Vagina (tissue), 2 donors: ENCODE measurements around the gene RPS6KA5. TPM values are rescaled to one million over a fixed set of nuclear protein-coding genes. Genes with fewer than 3 reads are reported as not detected.

Experiments used
- DNase-seq, 2 donors: peaks; one replicate each; pipeline ENCODE4 v3.0.0-alpha.2; 2017; ENCODE audit errors: extremely low spot score in 2 of 2
- H3K27ac ChIP-seq: fragments of 200-600 bp; sonication (generic); one replicate; pipeline ENCODE4 v1.5.1; 2019
- H3K27me3 ChIP-seq: fragments of 200-600 bp; sonication (generic); one replicate; pipeline ENCODE4 v1.5.1; 2019
- H3K36me3 ChIP-seq, 2 donors: fragments of 200-600 bp; sonication (generic); one replicate each; pipeline ENCODE4 v1.5.1; 2017 to 2019
- H3K4me1 ChIP-seq: fragments of 200-600 bp; sonication (generic); one replicate; pipeline ENCODE4 v1.5.1; 2019
- H3K4me3 ChIP-seq, 2 donors: fragments of 200-600 bp; sonication (generic); 1 replicate in 1 of 2; 2 replicates in 1 of 2; pipeline ENCODE4 v1.5.1; 2016 to 2019
- H3K9me3 ChIP-seq: fragments of 200-600 bp; sonication (generic); one replicate; pipeline ENCODE4 v1.5.1; 2019
- POLR2A ChIP-seq, 2 donors: fragments of 450-650 bp; IDR thresholded peaks; one replicate each; pipeline ENCODE4 v1.6.1; 2017; ENCODE audit warnings: antibody characterized with exemption in 2 of 2, mild to moderate bottlenecking in 2 of 2, moderate library complexity in 2 of 2
- POLR2AphosphoS5 ChIP-seq, 2 donors: sonication (generic); formaldehyde crosslinking; IDR thresholded peaks; one replicate each; pipeline ENCODE4 v1.9.0; 2017; ENCODE audit warnings: antibody characterized with exemption in 2 of 2, mild to moderate bottlenecking in 2 of 2, low read depth in 1 of 2; ENCODE audit not compliant: insufficient read depth in 1 of 2
- intact Hi-C: fragments of 100-400 bp; cut with DNase I; formaldehyde crosslinking; loops from one replicate; pipeline ENCODE4 v1.15.1; 2023
- total RNA-seq: library from RNA; depleted of rRNA; stranded (reverse); fragments of >200 nt; gene quantifications from one replicate; pipeline ENCODE4 v1.2.3, GENCODE V29; 2016
- TF ChIP-seq, protein P1 (sequence below), 3 experiments: fragments of 450-650 bp in 2 of 3; fragments of 200-600 bp in 1 of 3; sonication (generic) in 1 of 3; IDR thresholded peaks; one replicate each; pipeline ENCODE4 v1.5.1; 2017 to 2019; ENCODE audit warnings: antibody characterized with exemption in 3 of 3, mild to moderate bottlenecking in 2 of 3, moderate library complexity in 2 of 3

Gene RPS6KA5
- total RNA-seq, 1 donor from 2014 or later, result 5.2 TPM

DNA sequence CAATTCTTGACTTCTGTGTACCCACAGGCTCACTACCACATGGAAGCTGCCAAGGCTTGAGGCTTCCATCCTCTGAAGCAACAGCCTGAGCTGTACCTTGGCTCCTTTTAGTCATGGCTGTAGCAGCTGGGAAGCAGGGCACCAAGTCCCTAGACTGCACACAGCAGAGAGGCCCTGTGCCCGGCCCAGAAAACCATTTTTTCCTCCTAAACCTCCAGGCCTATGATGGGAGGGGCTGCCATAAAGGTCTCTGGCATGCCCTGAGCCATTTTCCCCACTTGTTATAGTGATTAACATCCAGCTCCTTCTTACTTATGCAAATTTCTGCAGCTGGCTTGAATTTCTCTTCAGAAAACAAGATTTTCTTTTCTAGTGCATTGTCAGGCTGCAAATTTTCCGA is 121.8 kb downstream of the RPS6KA5 start:
- Histone ChIP-seq H3K9me3 (no peaks in the 10 kb centered on the region), H3K36me3 (no peaks in the 10 kb centered on the region), H3K4me3 (no peak overlapping the region), H3K27me3 (no peaks in the 10 kb centered on the region), H3K27ac (no peak overlapping the region), H3K4me1 (no peaks in the 10 kb centered on the region)
- intact Hi-C loops, result no loop called here
- TF ChIP-seq, protein P1, sequence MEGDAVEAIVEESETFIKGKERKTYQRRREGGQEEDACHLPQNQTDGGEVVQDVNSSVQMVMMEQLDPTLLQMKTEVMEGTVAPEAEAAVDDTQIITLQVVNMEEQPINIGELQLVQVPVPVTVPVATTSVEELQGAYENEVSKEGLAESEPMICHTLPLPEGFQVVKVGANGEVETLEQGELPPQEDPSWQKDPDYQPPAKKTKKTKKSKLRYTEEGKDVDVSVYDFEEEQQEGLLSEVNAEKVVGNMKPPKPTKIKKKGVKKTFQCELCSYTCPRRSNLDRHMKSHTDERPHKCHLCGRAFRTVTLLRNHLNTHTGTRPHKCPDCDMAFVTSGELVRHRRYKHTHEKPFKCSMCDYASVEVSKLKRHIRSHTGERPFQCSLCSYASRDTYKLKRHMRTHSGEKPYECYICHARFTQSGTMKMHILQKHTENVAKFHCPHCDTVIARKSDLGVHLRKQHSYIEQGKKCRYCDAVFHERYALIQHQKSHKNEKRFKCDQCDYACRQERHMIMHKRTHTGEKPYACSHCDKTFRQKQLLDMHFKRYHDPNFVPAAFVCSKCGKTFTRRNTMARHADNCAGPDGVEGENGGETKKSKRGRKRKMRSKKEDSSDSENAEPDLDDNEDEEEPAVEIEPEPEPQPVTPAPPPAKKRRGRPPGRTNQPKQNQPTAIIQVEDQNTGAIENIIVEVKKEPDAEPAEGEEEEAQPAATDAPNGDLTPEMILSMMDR (IDR thresholded peaks at IDR 0.05), result no peak
- TF ChIP-seq POLR2AphosphoS5 (IDR thresholded peaks at IDR 0.05; ENCODE audit: insufficient read depth in 1 of 2, low read depth in 1 of 2) (no peak), POLR2A (IDR thresholded peaks at IDR 0.05) (no peak)
- DNase-seq, result no peak

DNA sequence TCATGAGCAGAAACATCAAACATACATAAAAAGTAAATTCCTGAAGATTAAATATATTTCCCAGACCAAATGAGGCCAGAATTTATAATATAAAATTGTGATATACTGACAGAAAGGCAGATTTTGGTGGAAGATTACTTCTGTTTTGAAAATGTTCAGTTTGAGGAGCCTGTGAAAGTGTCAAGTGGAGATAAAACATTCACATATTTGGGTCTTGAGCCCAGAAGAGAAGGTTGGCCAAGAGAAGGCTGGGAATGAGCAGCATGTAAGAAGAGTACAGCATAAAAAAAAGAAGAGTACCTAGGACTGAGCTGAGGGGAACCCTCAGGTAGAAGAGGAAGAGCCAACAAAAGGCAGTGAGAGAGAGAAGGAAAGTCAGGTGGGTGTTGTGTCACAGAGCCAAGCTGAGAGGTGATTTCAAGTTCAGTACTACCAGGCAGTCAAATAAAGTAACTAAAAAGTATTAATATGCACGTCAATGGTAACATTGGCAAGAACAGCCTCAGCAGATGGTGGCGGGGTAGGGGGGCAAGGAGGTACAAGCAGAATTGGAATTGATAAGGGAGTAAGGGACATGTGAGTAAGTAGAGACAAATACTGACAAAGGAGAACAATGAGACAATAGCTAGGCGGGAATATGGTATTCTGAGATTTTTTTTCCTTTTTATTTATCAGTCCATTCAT is 123.5 kb downstream of the RPS6KA5 start:
- H3K36me3 ChIP-seq, result no peaks in the 10 kb centered on the region
- H3K27me3 ChIP-seq, result no peaks in the 10 kb centered on the region
- no peak for DNase-seq
- H3K4me1 ChIP-seq, result no peaks in the 10 kb centered on the region
- H3K27ac ChIP-seq, result no peak overlapping the region
- TF ChIP-seq POLR2A (IDR thresholded peaks at IDR 0.05) (no peak), POLR2AphosphoS5 (IDR thresholded peaks at IDR 0.05; ENCODE audit: insufficient read depth in 1 of 2, low read depth in 1 of 2) (no peak)
- TF ChIP-seq, protein P1 (IDR thresholded peaks at IDR 0.05), result no peak
- intact Hi-C loops, result no loop called here
- H3K9me3 ChIP-seq, result no peaks in the 10 kb centered on the region
- no peak overlapping the region for H3K4me3 ChIP-seq

DNA sequence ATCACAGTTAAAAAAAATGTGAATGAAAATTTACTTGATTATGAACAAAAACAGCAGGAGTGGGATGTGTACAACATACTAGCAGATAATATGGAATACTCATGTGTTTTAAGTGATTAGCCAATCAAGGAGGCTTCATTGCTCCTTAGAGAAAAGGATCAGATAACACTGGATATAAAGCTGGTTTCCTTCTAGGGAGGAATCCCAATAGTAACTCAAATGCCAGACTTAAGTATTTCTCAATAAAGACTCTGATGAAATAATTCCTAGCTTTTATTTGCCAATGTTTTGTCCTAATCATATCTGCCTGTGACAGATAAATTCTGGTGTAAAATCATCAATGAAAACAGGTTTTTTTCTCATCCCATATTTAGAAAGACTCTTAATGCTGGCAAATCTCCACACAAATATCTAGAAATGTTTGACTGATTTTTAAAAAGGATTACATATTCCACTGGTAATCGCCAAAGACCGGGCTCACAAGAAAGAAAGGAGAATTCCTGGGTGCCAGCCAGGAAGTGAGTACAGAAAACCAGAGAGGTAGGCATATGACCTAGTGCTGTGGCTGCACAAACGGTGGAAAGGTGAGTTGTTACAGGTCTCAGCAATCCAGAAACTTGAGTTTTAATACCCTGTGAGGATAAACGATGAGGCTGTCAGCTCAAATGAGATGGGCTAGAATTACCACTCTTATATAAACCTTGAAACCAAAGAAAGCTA is 135.7 kb downstream of the RPS6KA5 start:
- H3K4me3 ChIP-seq, result no peak overlapping the region
- TF ChIP-seq POLR2A (IDR thresholded peaks at IDR 0.05) (no peak), POLR2AphosphoS5 (IDR thresholded peaks at IDR 0.05; ENCODE audit: insufficient read depth in 1 of 2, low read depth in 1 of 2) (no peak)
- TF ChIP-seq, protein P1 (IDR thresholded peaks at IDR 0.05), result no peak
- DNase-seq, result no peak
- no peak overlapping the region for H3K27ac ChIP-seq
- no peaks in the 10 kb centered on the region for H3K9me3 ChIP-seq
- H3K27me3 ChIP-seq, result no peaks in the 10 kb centered on the region
- intact Hi-C loops, result no loop called here
- no peaks in the 10 kb centered on the region for H3K4me1 ChIP-seq
- H3K36me3 ChIP-seq, result no peaks in the 10 kb centered on the region

DNA sequence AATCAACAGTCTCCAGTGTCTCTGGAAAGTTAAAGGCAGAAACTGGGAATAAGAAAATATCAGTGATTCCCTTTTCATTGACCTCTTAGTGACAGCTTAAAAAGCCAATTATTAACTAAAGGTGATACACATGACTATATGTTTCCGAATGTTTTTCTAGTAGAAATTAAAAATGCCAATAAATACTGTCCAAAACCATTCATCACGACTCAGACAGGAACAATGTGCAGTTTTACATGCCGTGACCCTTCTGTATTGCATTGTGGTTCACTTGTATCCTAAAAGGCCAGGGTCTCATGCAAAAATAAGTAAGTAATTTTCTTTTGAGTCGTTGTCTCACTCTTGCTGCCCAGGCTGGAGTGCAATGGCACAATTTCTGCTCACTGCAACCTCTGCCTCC is 138.3 kb downstream of the RPS6KA5 start:
- Histone ChIP-seq H3K27ac (no peak overlapping the region), H3K4me1 (no peaks in the 10 kb centered on the region), H3K27me3 (no peaks in the 10 kb centered on the region), H3K4me3 (no peak overlapping the region), H3K36me3 (peaks cover 0 to 6% of the 10 kb centered on the region in 2 donors), H3K9me3 (no peaks in the 10 kb centered on the region)
- no peak for DNase-seq
- TF ChIP-seq, protein P1 (IDR thresholded peaks at IDR 0.05), result no peak
- TF ChIP-seq POLR2AphosphoS5 (IDR thresholded peaks at IDR 0.05; ENCODE audit: insufficient read depth in 1 of 2, low read depth in 1 of 2), result no peak
- TF ChIP-seq POLR2A (IDR thresholded peaks at IDR 0.05), result no peak
- intact Hi-C loops, result no loop called here

DNA sequence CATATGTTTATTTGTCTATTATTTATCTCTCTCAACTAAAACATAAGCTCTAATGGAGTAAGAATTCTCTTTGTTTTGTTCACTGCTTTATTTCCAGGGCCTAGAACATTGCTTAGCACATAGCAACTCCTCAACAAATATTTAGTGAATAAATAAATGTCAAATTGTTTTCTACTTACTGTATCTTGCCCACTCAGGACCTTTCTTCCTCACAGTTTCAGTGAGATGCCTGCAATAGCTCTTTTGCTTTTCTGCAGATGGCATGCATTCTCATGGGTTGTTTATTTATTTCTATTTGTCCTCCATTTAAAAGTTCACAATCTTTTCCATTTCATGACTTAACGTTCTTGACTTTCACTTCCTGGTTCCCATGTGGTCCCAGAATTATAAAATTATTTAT is 149.3 kb downstream of the RPS6KA5 start:
- intact Hi-C loops, result no loop called here
- no peak for TF ChIP-seq POLR2AphosphoS5 (IDR thresholded peaks at IDR 0.05; ENCODE audit: insufficient read depth in 1 of 2, low read depth in 1 of 2)
- TF ChIP-seq, protein P1 (IDR thresholded peaks at IDR 0.05), result no peak
- no peak for TF ChIP-seq POLR2A (IDR thresholded peaks at IDR 0.05)
- H3K27me3 ChIP-seq, result no peaks in the 10 kb centered on the region
- H3K4me1 ChIP-seq, result no peaks in the 10 kb centered on the region
- no peak for DNase-seq
- H3K4me3 ChIP-seq, result no peak overlapping the region
- no peak overlapping the region for H3K27ac ChIP-seq
- H3K36me3 ChIP-seq, result no peaks in the 10 kb centered on the region
- no peaks in the 10 kb centered on the region for H3K9me3 ChIP-seq
